Progenitor cell of endocrine pancreas (in vitro differentiated cells): ENCODE results near the gene RALGAPA1. TPM values are rescaled to one million over a fixed set of nuclear protein-coding genes. Genes with fewer than 3 reads are reported as not detected.
"Not testable (repeated sequence)": the region's sequence is repeated elsewhere in the genome, so short reads cannot be mapped to it uniquely, and the experiment has no call there.

Source experiments
- DNase-seq: peaks from one replicate; pipeline ENCODE4 v3.0.0; 2021; ENCODE audit warnings: low spot score; ENCODE audit not compliant: unreplicated experiment
- H3K27ac Mint-ChIP-seq: 2 replicates; pipeline ENCODE4 v1.8.0; 2021; ENCODE audit warnings: mild to moderate bottlenecking, moderate library complexity, mixed read lengths
- H3K27me3 Mint-ChIP-seq: 2 replicates; pipeline ENCODE4 v1.8.0; 2021; ENCODE audit warnings: mixed read lengths
- H3K36me3 Mint-ChIP-seq: 2 replicates; pipeline ENCODE4 v1.8.0; 2022; ENCODE audit warnings: mixed read lengths; ENCODE audit not compliant: insufficient read depth
- H3K4me1 Mint-ChIP-seq: 2 replicates; pipeline ENCODE4 v1.8.0; 2021; ENCODE audit warnings: low read depth, mixed read lengths
- H3K4me3 Mint-ChIP-seq: 2 replicates; pipeline ENCODE4 v1.8.0; 2021; ENCODE audit warnings: low read depth, mild to moderate bottlenecking, moderate library complexity, mixed read lengths
- H3K9me3 Mint-ChIP-seq: 2 replicates; pipeline ENCODE4 v1.8.0; 2021; ENCODE audit warnings: low read depth, mixed read lengths
- CTCF ChIP-seq: fragments of 200-600 bp; sonication (generic); IDR thresholded peaks from one replicate; pipeline ENCODE4 v1.5.0; 2021; ENCODE audit warnings: antibody characterized with exemption, mild to moderate bottlenecking; ENCODE audit not compliant: unreplicated experiment
- total RNA-seq: library from RNA; stranded (reverse); gene quantifications from 2 replicates; pipeline ENCODE4 v1.2.1, GENCODE V29; 2021

Gene RALGAPA1
- total RNA-seq, 1 donor from 2014 or later, result 58.7 TPM

- H3K27ac Mint-ChIP-seq, result no peak overlapping the region
- H3K27me3 Mint-ChIP-seq, result no peaks in the 10 kb centered on the region
- no peak for TF ChIP-seq CTCF
- H3K36me3 Mint-ChIP-seq, result peaks cover 14% of the 10 kb centered on the region
- H3K9me3 Mint-ChIP-seq, result peaks cover 17% of the 10 kb centered on the region
- no peak overlapping the region for H3K4me3 Mint-ChIP-seq
- no peaks in the 10 kb centered on the region for H3K4me1 Mint-ChIP-seq
- no peak for DNase-seq
Observed at GRCh38 chr14:35783699-35784098, 25.4 kb downstream of the RALGAPA1 start.

GRCh38 chr14:35779368-35779767 lies 29.7 kb downstream of the RALGAPA1 start:
- TF ChIP-seq CTCF, result no peak
- Mint-ChIP-seq H3K27me3 (no peaks in the 10 kb centered on the region), H3K4me3 (no peak overlapping the region), H3K9me3 (peaks cover 17% of the 10 kb centered on the region), H3K36me3 (peaks cover 14% of the 10 kb centered on the region), H3K27ac (no peak overlapping the region), H3K4me1 (no peaks in the 10 kb centered on the region)
- no peak for DNase-seq

- not testable (repeated sequence) for H3K27me3 Mint-ChIP-seq, H3K4me3 Mint-ChIP-seq, H3K27ac Mint-ChIP-seq, DNase-seq, H3K4me1 Mint-ChIP-seq
- Mint-ChIP-seq H3K9me3 (peaks cover 17% of the 10 kb centered on the region), H3K36me3 (peaks cover 16% of the 10 kb centered on the region)
Observed at GRCh38 chr14:35777550-35777949, 31.5 kb downstream of the RALGAPA1 start.

GRCh38 chr14:35776823-35777222 lies 32.3 kb downstream of the RALGAPA1 start:
- Mint-ChIP-seq H3K27me3 (no peaks in the 10 kb centered on the region), H3K9me3 (peaks cover 17% of the 10 kb centered on the region), H3K27ac (no peak overlapping the region), H3K36me3 (peaks cover 16% of the 10 kb centered on the region), H3K4me3 (no peak overlapping the region), H3K4me1 (no peaks in the 10 kb centered on the region)
- no peak for DNase-seq
- no peak for TF ChIP-seq CTCF

- Mint-ChIP-seq H3K36me3 (peaks cover 12% of the 10 kb centered on the region), H3K9me3 (peaks cover 12% of the 10 kb centered on the region), H3K27ac (peak overlapping the region; percentile 18)
- not testable (repeated sequence) for H3K27me3 Mint-ChIP-seq, H3K4me1 Mint-ChIP-seq, DNase-seq, H3K4me3 Mint-ChIP-seq
Observed at GRCh38 chr14:35776085-35776484, 33.0 kb downstream of the RALGAPA1 start.

- no peaks in the 10 kb centered on the region for H3K4me1 Mint-ChIP-seq
- no peak for TF ChIP-seq CTCF
- H3K9me3 Mint-ChIP-seq, result no peaks in the 10 kb centered on the region
- DNase-seq, result no peak
- no peaks in the 10 kb centered on the region for H3K27me3 Mint-ChIP-seq
- no peak overlapping the region for H3K27ac Mint-ChIP-seq
- H3K36me3 Mint-ChIP-seq, result peaks cover 3% of the 10 kb centered on the region
- no peak overlapping the region for H3K4me3 Mint-ChIP-seq
Observed at GRCh38 chr14:35766700-35767082, 42.4 kb downstream of the RALGAPA1 start.
